H1 (cell line): Measurements from ENCODE around the gene RANBP17. TPM values are rescaled to one million over a fixed set of nuclear protein-coding genes. Genes with fewer than 3 reads are reported as not detected.

ENCODE experiments used
- CTCF ChIA-PET: fragments of 300-600 bp; sonication (Branson Sonifier 250); formaldehyde crosslinking; loops from one replicate; lab custom pipeline; 2021; ENCODE audit not compliant: partially characterized antibody; lab: Charles Lee
- POLR2A ChIA-PET: fragments of 300-600 bp; sonication (Branson Sonifier 250); formaldehyde crosslinking; loops from one replicate; lab custom pipeline; 2021; ENCODE audit warnings: inconsistent platforms; ENCODE audit not compliant: partially characterized antibody; lab: Charles Lee
- DNase-seq, 2 experiments: peaks; one replicate each; pipeline versions ENCODE4 v3.0.0 to v3.0.0-alpha.2; 2010 to 2022; ENCODE audit warnings: low spot score in 2 of 2, low read depth in 1 of 2, mixed read lengths in 1 of 2
- FAIRE-seq: peaks from 2 replicates; lab custom pipeline; 2011; peaks lifted over from hg19 to GRCh38; lab: Jason Lieb, UNC
- H2AFZ ChIP-seq: 2 replicates; pipeline ENCODE4 v1.8.1; 2012; ENCODE audit warnings: low read length, inconsistent platforms
- H2AK5ac ChIP-seq: 2 replicates; pipeline ENCODE4 v1.6.1; 2013; ENCODE audit warnings: low read depth, low read length
- H2BK120ac ChIP-seq: replicated peaks from 2 replicates; pipeline ENCODE3; 2013; ENCODE audit warnings: low read depth, low read length, inconsistent platforms
- H2BK12ac ChIP-seq: 2 replicates; pipeline ENCODE4 v1.6.1; 2013; ENCODE audit warnings: low read depth, low read length
- H2BK15ac ChIP-seq: 2 replicates; pipeline ENCODE4 v1.6.1; 2013; ENCODE audit warnings: low read length
- H2BK20ac ChIP-seq: 2 replicates; pipeline ENCODE4 v1.6.1; 2013; ENCODE audit warnings: low read length
- H2BK5ac ChIP-seq: 2 replicates; pipeline ENCODE4 v1.6.1; 2013; ENCODE audit warnings: low read depth, low read length
- H3K14ac ChIP-seq: 2 replicates; pipeline ENCODE4 v1.6.1; 2013; ENCODE audit warnings: inconsistent platforms; ENCODE audit not compliant: insufficient read length
- H3K18ac ChIP-seq: 2 replicates; pipeline ENCODE4 v1.6.1; 2013; ENCODE audit warnings: low read length; ENCODE audit errors: extremely low read depth
- H3K23ac ChIP-seq: 2 replicates; pipeline ENCODE4 v1.6.1; 2013; ENCODE audit warnings: inconsistent platforms; ENCODE audit not compliant: insufficient read length
- H3K23me2 ChIP-seq: 2 replicates; pipeline ENCODE4 v1.6.1; 2013; ENCODE audit warnings: low read depth, low read length
- H3K27ac ChIP-seq: 2 replicates; pipeline ENCODE4 v1.6.1; 2011; ENCODE audit warnings: low read depth, low read length, inconsistent platforms
- H3K27me3 ChIP-seq, 4 experiments: replicated peaks in 1 of 4; 1 replicate in 1 of 4; 2 replicates in 3 of 4; pipeline versions ENCODE4 v1.6.1 to v1.8.1; 2011 to 2013; ENCODE audit warnings: low read length in 3 of 4, mild to moderate bottlenecking in 3 of 4, inconsistent platforms in 2 of 4, mixed read lengths in 2 of 4, moderate library complexity in 1 of 4; ENCODE audit not compliant: control insufficient read depth in 3 of 4, insufficient read depth in 3 of 4; ENCODE audit errors: extremely low read depth in 1 of 4
- H3K36me3 ChIP-seq, 4 experiments: 2 replicates each; pipeline versions ENCODE4 v1.6.1 to v1.8.1; 2011 to 2013; ENCODE audit warnings: mild to moderate bottlenecking in 4 of 4, low read length in 3 of 4, moderate library complexity in 2 of 4, control low read depth in 1 of 4, inconsistent platforms in 1 of 4; ENCODE audit not compliant: insufficient read depth in 4 of 4, control insufficient read depth in 2 of 4
- H3K4ac ChIP-seq: replicated peaks from 2 replicates; pipeline ENCODE3; 2013; ENCODE audit warnings: low read length, low read depth, mixed read lengths, inconsistent platforms; ENCODE audit not compliant: insufficient read length
- H3K4me1 ChIP-seq, 4 experiments: replicated peaks in 1 of 4; 1 replicate in 1 of 4; 2 replicates in 3 of 4; pipeline versions ENCODE4 v1.6.1 to v1.8.1; 2011 to 2013; ENCODE audit warnings: low read length in 3 of 4, inconsistent platforms in 2 of 4, mixed read lengths in 1 of 4; ENCODE audit not compliant: insufficient read depth in 4 of 4, control insufficient read depth in 3 of 4
- H3K4me2 ChIP-seq, 2 experiments: 2 replicates each; pipeline versions ENCODE4 v1.6.1 to v1.8.1; 2011 to 2013; ENCODE audit warnings: low read depth in 2 of 2, low read length in 2 of 2, control low read depth in 1 of 2, inconsistent platforms in 1 of 2, mild to moderate bottlenecking in 1 of 2; ENCODE audit not compliant: insufficient read depth in 1 of 2
- H3K4me3 ChIP-seq, 4 experiments: fragments of 200-600, 300-600 bp in 1 of 4; sonication (generic), shearing (Covaris generic), sonication (Bioruptor Twin) in 1 of 4; 2 replicates each; pipeline versions ENCODE4 v1.5.1 to v1.8.1; 2011 to 2016; ENCODE audit warnings: low read length in 4 of 4, low read depth in 3 of 4, control low read depth in 2 of 4, inconsistent platforms in 2 of 4, mild to moderate bottlenecking in 2 of 4, mixed read lengths in 1 of 4, moderate library complexity in 1 of 4; ENCODE audit not compliant: insufficient read depth in 2 of 4; ENCODE audit errors: extremely low read depth in 1 of 4
- H3K56ac ChIP-seq: replicated peaks from 2 replicates; pipeline ENCODE3; 2013; ENCODE audit warnings: low read depth, mild to moderate bottlenecking, mixed read lengths, low read length, inconsistent platforms; ENCODE audit not compliant: insufficient read length
- H3K79me1 ChIP-seq: 2 replicates; pipeline ENCODE4 v1.6.1; 2013; ENCODE audit warnings: low read depth, low read length, control low read depth
- H3K79me2 ChIP-seq, 2 experiments: 2 replicates each; pipeline versions ENCODE4 v1.6.1 to v1.8.1; 2012 to 2013; ENCODE audit warnings: low read length in 2 of 2, mild to moderate bottlenecking in 2 of 2, inconsistent platforms in 1 of 2; ENCODE audit not compliant: insufficient read depth in 2 of 2, control insufficient read depth in 1 of 2
- H3K9ac ChIP-seq, 4 experiments: replicated peaks in 1 of 4; 1 replicate in 1 of 4; 2 replicates in 3 of 4; pipeline versions ENCODE4 v1.6.1 to v1.8.1; 2011 to 2013; ENCODE audit warnings: low read depth in 3 of 4, low read length in 3 of 4, control low read depth in 2 of 4, mild to moderate bottlenecking in 2 of 4, moderate library complexity in 2 of 4, inconsistent platforms in 1 of 4; ENCODE audit errors: extremely low read depth in 1 of 4
- H3K9me3 ChIP-seq, 2 experiments: 2 replicates each; pipeline versions ENCODE4 v1.6.1 to v1.8.1; 2012 to 2013; ENCODE audit warnings: mild to moderate bottlenecking in 2 of 2, moderate library complexity in 2 of 2, control low read depth in 1 of 2, inconsistent platforms in 1 of 2, low read depth in 1 of 2, low read length in 1 of 2, mixed read lengths in 1 of 2; ENCODE audit not compliant: insufficient read depth in 2 of 2
- H4K20me1 ChIP-seq, 2 experiments: replicated peaks in 1 of 2; 2 replicates each; pipeline versions ENCODE3 to v1.8.1; 2011 to 2013; ENCODE audit warnings: inconsistent platforms in 2 of 2, low read length in 2 of 2, mild to moderate bottlenecking in 1 of 2; ENCODE audit not compliant: insufficient read depth in 2 of 2, control insufficient read depth in 1 of 2
- H4K5ac ChIP-seq: 2 replicates; pipeline ENCODE4 v1.6.1; 2013; ENCODE audit warnings: low read length, low read depth, mixed read lengths, inconsistent platforms; ENCODE audit not compliant: insufficient read length
- H4K8ac ChIP-seq: 2 replicates; pipeline ENCODE4 v1.8.0; 2013; ENCODE audit warnings: mild to moderate bottlenecking, moderate library complexity, low read length, inconsistent platforms; ENCODE audit not compliant: insufficient read depth; ENCODE audit errors: extremely low read depth
- H4K91ac ChIP-seq: replicated peaks from 2 replicates; pipeline ENCODE3; 2013; ENCODE audit warnings: low read length, mixed read lengths, inconsistent platforms; ENCODE audit not compliant: insufficient read length
- BRCA1 ChIP-seq: IDR thresholded peaks from 2 replicates; pipeline ENCODE4 v1.6.1; 2012; ENCODE audit warnings: low read depth, low read length, improper control_type of control experiment
- polyA plus RNA-seq, 7 experiments: library from polyadenylated mRNA; depleted of rRNA in 3 of 7; stranded (reverse) in 5 of 7; unstranded in 2 of 7; fragments of >200 nt in 5 of 7; fragments of 200-250 nt in 2 of 7; gene quantifications; 1 replicate in 5 of 7; 2 replicates in 1 of 7; 4 replicates in 1 of 7; pipeline versions ENCODE4 v1.2.1 to v1.2.3, GENCODE V29; 2011 to 2013; ENCODE audit warnings: missing spikeins in 2 of 7, mixed read lengths in 2 of 7
- total RNA-seq: library from RNA; stranded (reverse); fragmentation: NEBNext Ultra II Directional; extraction: Animal tissue kit (Norgen Biotek cat#: 25700); gene quantifications from 2 replicates; pipeline ENCODE4 v1.2.1, GENCODE V29; 2021
- TF ChIP-seq, protein P1 (sequence below): IDR thresholded peaks from 2 replicates; pipeline ENCODE4 v1.6.1; 2012; ENCODE audit warnings: inconsistent platforms

Gene RANBP17
- total and polyA plus RNA-seq, 2 of the 8 experiments (the other 6 are each of a cell fraction or from before 2014, with no cell fraction given), result 8.6 to 21.3 TPM

DNA sequence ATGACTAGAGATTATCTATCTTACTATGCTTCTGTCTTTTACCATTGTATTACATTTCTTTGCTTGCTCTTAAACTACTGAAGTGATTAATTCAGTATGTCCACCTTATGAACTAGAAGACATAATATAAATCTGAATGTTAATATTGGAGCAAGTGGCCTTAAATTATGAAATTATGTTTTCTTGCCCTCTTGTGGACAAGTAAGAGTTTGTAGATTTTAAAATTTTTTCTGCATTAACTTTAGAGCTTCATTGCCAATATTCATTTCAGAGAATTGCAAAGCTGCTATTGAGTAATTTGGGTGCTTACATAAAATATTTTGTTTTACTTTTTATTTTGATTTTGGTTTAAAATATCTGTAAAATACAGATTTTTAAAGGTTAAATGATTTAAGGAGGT lies 55.3 kb downstream of the RANBP17 start:
- H2BK120ac ChIP-seq, result no peak overlapping the region
- no peaks in the 10 kb centered on the region for H3K79me1 ChIP-seq
- no peak overlapping the region for H2BK20ac ChIP-seq
- H3K14ac ChIP-seq, result no peak overlapping the region
- H3K4me2 ChIP-seq, result no peak overlapping the region
- no peaks in the 10 kb centered on the region for H3K9me3 ChIP-seq
- FAIRE-seq, result no peak
- DNase-seq, result no peak
- POLR2A ChIA-PET, result no interaction called here
- no peaks in the 10 kb centered on the region for H3K4me1 ChIP-seq
- no peak overlapping the region for H3K9ac ChIP-seq
- H2BK12ac ChIP-seq, result no peak overlapping the region
- no peak overlapping the region for H2BK5ac ChIP-seq
- H3K18ac ChIP-seq, result no peak overlapping the region
- H2BK15ac ChIP-seq, result no peak overlapping the region
- no peaks in the 10 kb centered on the region for H3K23me2 ChIP-seq
- H2AFZ ChIP-seq, result no peak overlapping the region
- no peak overlapping the region for H4K5ac ChIP-seq
- no peak overlapping the region for H2AK5ac ChIP-seq
- H3K4ac ChIP-seq, result no peak overlapping the region
- no peak overlapping the region for H3K23ac ChIP-seq
- H3K79me2 ChIP-seq, result no peaks in the 10 kb centered on the region
- H3K56ac ChIP-seq, result no peak overlapping the region
- peaks cover 0 to 6% (median 1%) of the 10 kb centered on the region in 4 experiments; a peak in 2 of 8 replicates for H3K36me3 ChIP-seq
- CTCF ChIA-PET, result no interaction called here
- no peak overlapping the region for H3K4me3 ChIP-seq
- no peak overlapping the region for H4K91ac ChIP-seq
- H4K8ac ChIP-seq, result no peak overlapping the region
- H3K27ac ChIP-seq, result no peak overlapping the region
- no peaks in the 10 kb centered on the region for H4K20me1 ChIP-seq
- TF ChIP-seq, protein P1, sequence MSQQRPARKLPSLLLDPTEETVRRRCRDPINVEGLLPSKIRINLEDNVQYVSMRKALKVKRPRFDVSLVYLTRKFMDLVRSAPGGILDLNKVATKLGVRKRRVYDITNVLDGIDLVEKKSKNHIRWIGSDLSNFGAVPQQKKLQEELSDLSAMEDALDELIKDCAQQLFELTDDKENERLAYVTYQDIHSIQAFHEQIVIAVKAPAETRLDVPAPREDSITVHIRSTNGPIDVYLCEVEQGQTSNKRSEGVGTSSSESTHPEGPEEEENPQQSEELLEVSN, result no peak
- TF ChIP-seq BRCA1, result no peak
- no peaks in the 10 kb centered on the region for H3K27me3 ChIP-seq
